ENCODE measurements around the gene DTX2.
A peak's percentile ranks its signal among the peaks of the same experiment; 100 is the strongest.
"Not testable (repeated sequence)": the region's sequence is repeated elsewhere in the genome, so short reads cannot be mapped to it uniquely, and the experiment has no call there.

DTX2 gene

GRCh38 chr7:76512941-76513816, 51.7 kb downstream of the DTX2 start:
- DNase-seq (ENCODE audit: low spot score), result no peak

- no peak for DNase-seq (ENCODE audit: low spot score)
These were observed 52.6 kb downstream of the DTX2 start for GRCh38 chr7:76513817-76514799.

- DNase-seq (ENCODE audit: low spot score), result no peak
These were observed 53.6 kb downstream of the DTX2 start for GRCh38 chr7:76514926-76515771.

- peak; percentile 33 for DNase-seq (ENCODE audit: low spot score)
These were observed 54.5 kb downstream of the DTX2 start for GRCh38 chr7:76515999-76516443.

- DNase-seq (ENCODE audit: low spot score), result not testable (repeated sequence)
These were observed 55.4 kb downstream of the DTX2 start for GRCh38 chr7:76516932-76517331.

GRCh38 chr7:76526183-76526582, 64.7 kb downstream of the DTX2 start:
- not testable (repeated sequence) for DNase-seq (ENCODE audit: low spot score)

GRCh38 chr7:76531643-76532042, 70.1 kb downstream of the DTX2 start:
- DNase-seq (ENCODE audit: low spot score), result not testable (repeated sequence)

- DNase-seq (ENCODE audit: low spot score), result not testable (repeated sequence)
These were observed 81.7 kb downstream of the DTX2 start, which contains the start of gene SPDYE16 for GRCh38 chr7:76543197-76543596. SPDYE16 (minus strand) TSS chr7:76543297; CDS start chr7:76541459, 1,838 bp downstream.

GRCh38 chr7:76549025-76549854, 87.7 kb downstream of the DTX2 start:
- DNase-seq (ENCODE audit: low spot score), result peak; percentile 89

- not testable (repeated sequence) for DNase-seq (ENCODE audit: low spot score)
These were observed 88.3 kb downstream of the DTX2 start for GRCh38 chr7:76549855-76550248.

- DNase-seq (ENCODE audit: low spot score), result not testable (repeated sequence)
These were observed 90.5 kb downstream of the DTX2 start for GRCh38 chr7:76551992-76552391.

All from CD4-positive, alpha-beta T cell treated with Interleukin-15 for 4 hours (primary cell).